MM.1S (cell line): ENCODE data around the gene MTG1.
A peak's percentile ranks its signal among the peaks of the same experiment; 100 is the strongest.

Experiments used
- DNase-seq: peaks from one replicate; pipeline ENCODE4 v3.0.0-alpha.2; 2015
- H2AFZ ChIP-seq: fragments of 300-600 bp; sonication (generic); 2 replicates; pipeline ENCODE4 v1.6.0; 2016; ENCODE audit warnings: antibody characterized with exemption, low read length
- H3F3A ChIP-seq: fragments of 300-600 bp; sonication (generic); 2 replicates; pipeline ENCODE4 v1.6.1; 2016; ENCODE audit warnings: mild to moderate bottlenecking, antibody characterized with exemption, low read length, moderate library complexity, mixed read lengths; ENCODE audit not compliant: insufficient read depth
- H3K27ac ChIP-seq: fragments of 300-600 bp; sonication (generic); 2 replicates; pipeline ENCODE4 v1.5.1; 2016; ENCODE audit warnings: mild to moderate bottlenecking, low read length
- H3K27me3 ChIP-seq: fragments of 300-600 bp; sonication (generic); replicated peaks from 2 replicates; pipeline ENCODE4 v1.6.0; 2016; ENCODE audit warnings: low read length; ENCODE audit not compliant: insufficient read depth
- H3K36me3 ChIP-seq: fragments of 300-600 bp; sonication (generic); replicated peaks from 2 replicates; pipeline ENCODE4 v1.6.1; 2016; ENCODE audit warnings: mild to moderate bottlenecking, low read length, mixed read lengths; ENCODE audit not compliant: insufficient read depth
- H3K4me1 ChIP-seq: fragments of 300-600 bp; sonication (generic); 2 replicates; pipeline ENCODE4 v1.6.1; 2016; ENCODE audit warnings: low read length, mixed read lengths
- H3K4me2 ChIP-seq: fragments of 300-600 bp; sonication (generic); 2 replicates; pipeline ENCODE4 v1.6.0; 2016; ENCODE audit warnings: low read depth, low read length
- H3K4me3 ChIP-seq: fragments of 300-600 bp; sonication (generic); 2 replicates; pipeline ENCODE4 v1.5.1; 2016; ENCODE audit warnings: low read length, mixed read lengths
- H3K79me2 ChIP-seq: fragments of 300-600 bp; sonication (generic); 2 replicates; pipeline ENCODE4 v1.6.1; 2016; ENCODE audit warnings: mixed run types, low read length, mixed read lengths
- H3K9ac ChIP-seq: fragments of 300-600 bp; sonication (generic); 2 replicates; pipeline ENCODE4 v1.6.1; 2016; ENCODE audit warnings: low read length, mixed read lengths
- H3K9me2 ChIP-seq: fragments of 300-600 bp; sonication (generic); replicated peaks from 2 replicates; pipeline ENCODE4 v1.6.1; 2016; ENCODE audit warnings: mild to moderate bottlenecking, low read length, mixed read lengths; ENCODE audit not compliant: insufficient read depth
- H3K9me3 ChIP-seq: fragments of 300-600 bp; sonication (generic); replicated peaks from 2 replicates; pipeline ENCODE4 v1.6.1; 2016; ENCODE audit warnings: mild to moderate bottlenecking, low read length, mixed read lengths; ENCODE audit not compliant: insufficient read depth
- H4K20me1 ChIP-seq: fragments of 300-600 bp; sonication (generic); 2 replicates; pipeline ENCODE4 v1.6.1; 2016; ENCODE audit warnings: mild to moderate bottlenecking, low read length, moderate library complexity, mixed read lengths; ENCODE audit not compliant: insufficient read depth
- EZH2 ChIP-seq: fragments of 300-600 bp; sonication (generic); optimal IDR thresholded peaks from 2 replicates; pipeline ENCODE3; 2017; ENCODE audit warnings: low read depth, mild to moderate bottlenecking, antibody characterized with exemption, low read length, mixed read lengths
- EZH2phosphoT487 ChIP-seq: fragments of 300-600 bp; sonication (generic); IDR thresholded peaks from 2 replicates; pipeline ENCODE4 v1.6.1; 2018; ENCODE audit warnings: antibody characterized with exemption, low read length
- TF ChIP-seq, protein P1 (sequence below): fragments of 300-600 bp; sonication (generic); IDR thresholded peaks from 2 replicates; pipeline ENCODE4 v1.5.1; 2016; ENCODE audit warnings: antibody characterized with exemption, low read length, mixed read lengths

The MTG1 gene

DNA sequence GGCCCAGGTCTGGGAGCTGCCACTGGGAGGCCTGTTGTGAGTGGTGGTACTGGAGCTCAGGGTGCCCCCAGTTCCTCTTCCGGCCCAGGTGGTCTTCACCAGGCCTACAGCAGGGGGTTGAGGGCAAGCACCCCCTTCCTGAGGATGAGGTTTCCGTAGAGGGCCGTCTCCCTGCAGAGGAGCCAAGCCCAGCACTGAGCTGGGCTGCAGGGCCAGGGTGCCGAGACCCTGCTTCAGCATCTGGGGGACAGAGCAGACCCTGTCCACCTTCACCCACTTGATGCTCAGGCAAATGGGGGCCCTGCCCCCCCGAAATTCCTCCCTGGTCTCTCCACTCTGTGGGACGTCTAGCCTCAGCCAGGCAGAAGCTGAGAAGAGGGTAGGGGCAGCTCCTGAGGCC, 38.7 kb upstream of the MTG1 start:
- no peaks in the 10 kb centered on the region for H4K20me1 ChIP-seq
- H3K4me2 ChIP-seq, result no peak overlapping the region

DNA sequence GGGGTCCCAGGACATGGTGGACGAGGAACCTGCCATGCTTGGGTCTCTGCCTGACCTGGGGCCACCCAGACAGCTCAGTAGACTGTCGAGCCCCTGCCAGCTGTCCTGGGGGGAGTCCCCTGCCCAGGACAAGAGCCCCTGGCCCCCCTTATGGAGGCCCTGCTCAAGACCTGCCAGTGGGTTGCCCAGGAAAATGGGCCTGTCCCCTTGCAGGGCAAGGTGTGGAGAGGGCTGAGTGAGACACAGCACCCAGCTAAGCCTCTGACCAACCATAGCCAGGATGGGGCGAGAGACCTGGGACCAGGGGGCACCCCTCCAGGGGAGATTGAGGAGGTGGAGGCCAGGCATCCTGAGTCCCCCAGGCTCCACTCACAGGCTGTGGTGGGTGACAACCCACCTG, 38.0 kb upstream of the MTG1 start:
- no peak overlapping the region for H3K4me2 ChIP-seq
- TF ChIP-seq, protein P1, sequence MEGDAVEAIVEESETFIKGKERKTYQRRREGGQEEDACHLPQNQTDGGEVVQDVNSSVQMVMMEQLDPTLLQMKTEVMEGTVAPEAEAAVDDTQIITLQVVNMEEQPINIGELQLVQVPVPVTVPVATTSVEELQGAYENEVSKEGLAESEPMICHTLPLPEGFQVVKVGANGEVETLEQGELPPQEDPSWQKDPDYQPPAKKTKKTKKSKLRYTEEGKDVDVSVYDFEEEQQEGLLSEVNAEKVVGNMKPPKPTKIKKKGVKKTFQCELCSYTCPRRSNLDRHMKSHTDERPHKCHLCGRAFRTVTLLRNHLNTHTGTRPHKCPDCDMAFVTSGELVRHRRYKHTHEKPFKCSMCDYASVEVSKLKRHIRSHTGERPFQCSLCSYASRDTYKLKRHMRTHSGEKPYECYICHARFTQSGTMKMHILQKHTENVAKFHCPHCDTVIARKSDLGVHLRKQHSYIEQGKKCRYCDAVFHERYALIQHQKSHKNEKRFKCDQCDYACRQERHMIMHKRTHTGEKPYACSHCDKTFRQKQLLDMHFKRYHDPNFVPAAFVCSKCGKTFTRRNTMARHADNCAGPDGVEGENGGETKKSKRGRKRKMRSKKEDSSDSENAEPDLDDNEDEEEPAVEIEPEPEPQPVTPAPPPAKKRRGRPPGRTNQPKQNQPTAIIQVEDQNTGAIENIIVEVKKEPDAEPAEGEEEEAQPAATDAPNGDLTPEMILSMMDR, result no peak
- no peak for TF ChIP-seq EZH2phosphoT487
- TF ChIP-seq EZH2, result no peak

More for the DNA sequence above, 38.7 kb upstream of the MTG1 start:
- no peaks in the 10 kb centered on the region for H3K36me3 ChIP-seq
- no peaks in the 10 kb centered on the region for H3K79me2 ChIP-seq
- no peaks in the 10 kb centered on the region for H3K9me3 ChIP-seq
- H3K9me2 ChIP-seq, result no peaks in the 10 kb centered on the region
- no peak for DNase-seq
- TF ChIP-seq, protein P1, result no peak
- TF ChIP-seq EZH2, result no peak
- TF ChIP-seq EZH2phosphoT487, result no peak
- H3K27me3 ChIP-seq, result peaks cover 28% of the 10 kb centered on the region
- no peak overlapping the region for H3K27ac ChIP-seq
- no peaks in the 10 kb centered on the region for H3K4me1 ChIP-seq
- no peak overlapping the region for H3K9ac ChIP-seq
- H2AFZ ChIP-seq, result no peak overlapping the region
- no peaks in the 10 kb centered on the region for H3F3A ChIP-seq
- no peak overlapping the region for H3K4me3 ChIP-seq

DNA sequence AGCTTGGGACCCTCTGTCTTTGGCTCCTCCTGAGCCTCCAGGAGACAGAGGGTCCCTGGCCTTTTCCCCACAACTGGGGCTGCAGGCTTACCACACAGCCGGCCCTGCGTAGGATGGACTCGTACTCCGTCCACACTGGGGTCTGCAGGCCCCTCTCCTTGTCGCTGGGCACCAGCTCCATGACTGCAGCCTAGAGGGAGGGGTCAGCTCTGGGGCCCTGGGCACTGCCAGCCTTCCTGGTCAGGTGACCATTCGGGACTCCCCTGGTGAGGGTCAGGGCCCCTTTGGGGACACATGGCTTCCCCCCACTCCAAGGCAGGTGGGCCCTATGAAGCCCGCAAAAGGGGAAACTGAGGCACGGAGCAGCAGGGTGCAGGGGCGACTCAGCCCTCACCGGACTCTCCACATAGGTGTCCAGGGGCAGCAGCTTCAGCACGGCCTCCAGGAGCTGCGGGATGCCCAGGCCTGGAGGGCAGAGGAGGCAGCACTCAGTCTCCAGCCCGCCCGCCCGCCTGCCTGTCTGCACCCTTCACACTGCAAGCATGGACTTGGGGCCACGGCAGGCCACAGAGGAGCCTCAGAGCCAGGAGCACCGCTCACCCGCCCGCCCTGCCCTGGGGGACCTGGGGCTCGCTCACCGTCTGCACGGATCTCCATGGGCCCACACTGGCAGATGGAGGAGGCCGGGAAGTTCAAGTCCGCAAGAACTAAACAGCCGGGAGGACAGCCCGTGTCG, 37.2 kb upstream of the MTG1 start:
- TF ChIP-seq, protein P1, result no peak
- TF ChIP-seq EZH2 (no peak), EZH2phosphoT487 (no peak)
- Histone ChIP-seq H3K27ac (no peak overlapping the region), H3K27me3 (peaks cover 19% of the 10 kb centered on the region), H3K4me2 (peak overlapping the region; percentile 65), H3K9ac (no peak overlapping the region), H3K79me2 (no peaks in the 10 kb centered on the region), H3F3A (no peaks in the 10 kb centered on the region), H3K36me3 (no peaks in the 10 kb centered on the region), H2AFZ (0 out of 2 replicates have a peak overlapping the region, but pooled peaks have one; percentile 38), H3K9me2 (no peaks in the 10 kb centered on the region), H3K9me3 (no peaks in the 10 kb centered on the region), H3K4me1 (no peaks in the 10 kb centered on the region), H3K4me3 (peak overlapping the region; percentile 36; the same call in 1 of the 2 replicates), H4K20me1 (no peaks in the 10 kb centered on the region)
- DNase-seq, result no peak

More for the DNA sequence above, 38.0 kb upstream of the MTG1 start:
- no peak overlapping the region for H3K4me3 ChIP-seq
- H3K9ac ChIP-seq, result no peak overlapping the region
- no peaks in the 10 kb centered on the region for H3K36me3 ChIP-seq
- H3K79me2 ChIP-seq, result no peaks in the 10 kb centered on the region
- no peaks in the 10 kb centered on the region for H3K4me1 ChIP-seq
- H3K27me3 ChIP-seq, result peaks cover 26% of the 10 kb centered on the region
- no peaks in the 10 kb centered on the region for H3K9me3 ChIP-seq
- no peak overlapping the region for H3K27ac ChIP-seq
- no peaks in the 10 kb centered on the region for H3K9me2 ChIP-seq
- DNase-seq, result no peak
- H4K20me1 ChIP-seq, result no peaks in the 10 kb centered on the region
- H3F3A ChIP-seq, result no peaks in the 10 kb centered on the region
- no peak overlapping the region for H2AFZ ChIP-seq
